ENCODE measurements around the gene POLR3B.

POLR3B gene

GRCh38 chr12:106353175-106353574, 4.4 kb upstream of the POLR3B start:
- TF ChIP-seq NFIC (IDR thresholded peaks at IDR 0.05) (no peak), TEAD4 (IDR thresholded peaks at IDR 0.05) (no peak), FOXM1 (IDR thresholded peaks at IDR 0.05; ENCODE audit: borderline replicate concordance, low read depth) (no peak), TCF12 (IDR thresholded peaks at IDR 0.05; ENCODE audit: low read depth) (no peak), CEBPB (IDR thresholded peaks at IDR 0.05) (no peak)

GRCh38 chr12:106358396-106359241, 1.1 kb downstream of the POLR3B start:
- TF ChIP-seq FOXM1 (IDR thresholded peaks at IDR 0.05; ENCODE audit: borderline replicate concordance, low read depth) (no peak), ZBTB7A (IDR thresholded peaks at IDR 0.05; ENCODE audit: low read depth) (no peak), REST (IDR thresholded peaks at IDR 0.05; ENCODE audit: low read depth) (no peak), RAD21 (IDR thresholded peaks at IDR 0.05; ENCODE audit: low read depth) (no peak), TAF1 (IDR thresholded peaks at IDR 0.05; ENCODE audit: low read depth) (no peak), EGR1 (IDR thresholded peaks at IDR 0.05) (no peak), NFIC (IDR thresholded peaks at IDR 0.05) (no peak), EP300 (IDR thresholded peaks at IDR 0.05; ENCODE audit: borderline replicate concordance) (no peak), CREB1 (IDR thresholded peaks at IDR 0.05; ENCODE audit: low read depth) (no peak), CEBPB (IDR thresholded peaks at IDR 0.05) (no peak), TEAD4 (IDR thresholded peaks at IDR 0.05) (no peak), TCF12 (IDR thresholded peaks at IDR 0.05; ENCODE audit: low read depth) (no peak), YY1 (IDR thresholded peaks at IDR 0.05; ENCODE audit: low read depth) (no peak)
- TF ChIP-seq, protein P1, sequence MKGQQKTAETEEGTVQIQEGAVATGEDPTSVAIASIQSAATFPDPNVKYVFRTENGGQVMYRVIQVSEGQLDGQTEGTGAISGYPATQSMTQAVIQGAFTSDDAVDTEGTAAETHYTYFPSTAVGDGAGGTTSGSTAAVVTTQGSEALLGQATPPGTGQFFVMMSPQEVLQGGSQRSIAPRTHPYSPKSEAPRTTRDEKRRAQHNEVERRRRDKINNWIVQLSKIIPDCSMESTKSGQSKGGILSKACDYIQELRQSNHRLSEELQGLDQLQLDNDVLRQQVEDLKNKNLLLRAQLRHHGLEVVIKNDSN (IDR thresholded peaks at IDR 0.05) = no peak
- TF ChIP-seq, protein P2, sequence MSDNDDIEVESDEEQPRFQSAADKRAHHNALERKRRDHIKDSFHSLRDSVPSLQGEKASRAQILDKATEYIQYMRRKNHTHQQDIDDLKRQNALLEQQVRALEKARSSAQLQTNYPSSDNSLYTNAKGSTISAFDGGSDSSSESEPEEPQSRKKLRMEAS (IDR thresholded peaks at IDR 0.05) = no peak

DNA sequence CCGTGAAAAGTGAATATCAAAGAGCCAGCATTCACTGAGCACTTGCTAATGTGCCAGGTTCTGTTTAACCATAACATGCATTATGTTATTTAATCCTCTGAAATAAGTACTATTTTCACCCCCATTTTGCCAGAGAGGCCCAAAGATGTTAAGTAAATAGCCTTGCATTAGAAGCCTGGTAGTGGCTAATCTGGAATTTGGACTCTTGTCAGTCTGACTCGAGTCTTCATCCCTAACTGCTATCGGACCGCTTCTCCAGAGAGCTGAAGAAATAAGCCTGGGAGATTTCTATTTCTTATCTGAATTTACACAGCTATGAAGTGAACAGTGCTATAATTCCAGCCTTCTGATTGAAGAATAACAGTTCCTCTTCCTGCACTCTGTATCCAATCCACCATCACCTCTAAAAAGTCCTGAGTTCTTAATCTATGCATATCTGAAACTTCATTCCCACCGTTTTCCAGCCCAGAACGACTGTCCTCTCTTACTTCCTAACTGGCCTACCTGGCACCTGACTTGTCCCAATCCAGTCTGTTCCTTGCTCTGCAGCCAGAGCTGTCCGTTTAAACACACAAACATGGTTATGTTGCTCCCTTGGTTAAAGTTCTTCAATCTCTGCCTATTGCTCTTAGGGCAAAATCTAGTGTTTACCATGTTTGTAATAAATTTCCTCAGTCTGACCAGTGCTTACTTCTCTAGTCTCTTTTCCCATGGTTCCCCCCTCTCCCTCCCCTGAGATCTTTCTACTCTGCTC, 2.3 kb downstream of the POLR3B start:
- TF ChIP-seq TEAD4 (IDR thresholded peaks at IDR 0.05) = no peak
- no peak for TF ChIP-seq TAF1 (IDR thresholded peaks at IDR 0.05; ENCODE audit: low read depth)
- no peak for TF ChIP-seq ZBTB7A (IDR thresholded peaks at IDR 0.05; ENCODE audit: low read depth)
- no peak for TF ChIP-seq TCF12 (IDR thresholded peaks at IDR 0.05; ENCODE audit: low read depth)
- no peak for TF ChIP-seq FOXM1 (IDR thresholded peaks at IDR 0.05; ENCODE audit: borderline replicate concordance, low read depth)
- no peak for TF ChIP-seq EP300 (IDR thresholded peaks at IDR 0.05; ENCODE audit: borderline replicate concordance)
- TF ChIP-seq YY1 (IDR thresholded peaks at IDR 0.05; ENCODE audit: low read depth) = no peak
- TF ChIP-seq RAD21 (IDR thresholded peaks at IDR 0.05; ENCODE audit: low read depth) = no peak
- no peak for TF ChIP-seq NFIC (IDR thresholded peaks at IDR 0.05)
- TF ChIP-seq, protein P2 (IDR thresholded peaks at IDR 0.05) = no peak
- no peak for TF ChIP-seq CEBPB (IDR thresholded peaks at IDR 0.05)
- TF ChIP-seq REST (IDR thresholded peaks at IDR 0.05; ENCODE audit: low read depth) = no peak
- TF ChIP-seq EGR1 (IDR thresholded peaks at IDR 0.05) = no peak
- TF ChIP-seq, protein P1 (IDR thresholded peaks at IDR 0.05) = no peak

- TF ChIP-seq REST (IDR thresholded peaks at IDR 0.05; ENCODE audit: low read depth) (no peak), FOXM1 (IDR thresholded peaks at IDR 0.05; ENCODE audit: borderline replicate concordance, low read depth) (no peak)
Observed at GRCh38 chr12:106360400-106360994, 2.9 kb downstream of the POLR3B start.
